Measurements from ENCODE around the gene NUTF2. TPM values are rescaled to one million over a fixed set of nuclear protein-coding genes. Genes with fewer than 3 reads are reported as not detected.

Gene NUTF2
- total RNA-seq, 1 donor from 2014 or later: 156 TPM

DNA sequence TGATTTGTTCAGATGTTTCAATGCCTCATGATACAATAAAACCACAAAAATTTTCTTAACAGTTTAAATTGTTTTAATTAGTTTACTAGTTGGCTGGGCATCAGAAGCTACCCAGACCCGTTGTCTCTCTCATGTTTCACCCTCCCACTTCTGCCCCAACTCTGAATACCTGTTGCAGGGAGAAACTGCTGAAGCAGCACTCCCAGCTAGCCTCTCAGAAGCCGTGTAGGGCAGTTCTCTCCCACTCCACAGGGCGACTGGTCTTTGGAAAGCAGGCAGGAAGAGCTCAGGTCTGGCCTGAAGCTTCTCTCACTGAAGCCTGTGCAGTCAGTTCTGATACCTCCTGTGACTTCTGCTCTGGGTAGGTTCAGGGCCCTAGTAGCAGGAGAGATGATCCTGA lies 24.5 kb downstream of the NUTF2 start:
- H3K36me3 ChIP-seq (ENCODE audit: control insufficient read depth, insufficient read depth, low read length): peaks cover 2% of the 10 kb centered on the region
- TF ChIP-seq, protein P1, sequence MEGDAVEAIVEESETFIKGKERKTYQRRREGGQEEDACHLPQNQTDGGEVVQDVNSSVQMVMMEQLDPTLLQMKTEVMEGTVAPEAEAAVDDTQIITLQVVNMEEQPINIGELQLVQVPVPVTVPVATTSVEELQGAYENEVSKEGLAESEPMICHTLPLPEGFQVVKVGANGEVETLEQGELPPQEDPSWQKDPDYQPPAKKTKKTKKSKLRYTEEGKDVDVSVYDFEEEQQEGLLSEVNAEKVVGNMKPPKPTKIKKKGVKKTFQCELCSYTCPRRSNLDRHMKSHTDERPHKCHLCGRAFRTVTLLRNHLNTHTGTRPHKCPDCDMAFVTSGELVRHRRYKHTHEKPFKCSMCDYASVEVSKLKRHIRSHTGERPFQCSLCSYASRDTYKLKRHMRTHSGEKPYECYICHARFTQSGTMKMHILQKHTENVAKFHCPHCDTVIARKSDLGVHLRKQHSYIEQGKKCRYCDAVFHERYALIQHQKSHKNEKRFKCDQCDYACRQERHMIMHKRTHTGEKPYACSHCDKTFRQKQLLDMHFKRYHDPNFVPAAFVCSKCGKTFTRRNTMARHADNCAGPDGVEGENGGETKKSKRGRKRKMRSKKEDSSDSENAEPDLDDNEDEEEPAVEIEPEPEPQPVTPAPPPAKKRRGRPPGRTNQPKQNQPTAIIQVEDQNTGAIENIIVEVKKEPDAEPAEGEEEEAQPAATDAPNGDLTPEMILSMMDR (IDR thresholded peaks at IDR 0.05; ENCODE audit: insufficient read depth, low read length, poor library complexity, severe bottlenecking): no peak
- no peaks in the 10 kb centered on the region for H3K27me3 ChIP-seq (ENCODE audit: control insufficient read depth, insufficient read depth, low read length)
- no peak overlapping the region for H3K4me3 ChIP-seq (ENCODE audit: low read depth, low read length)
- no peak for DNase-seq (ENCODE audit: low read depth)

DNA sequence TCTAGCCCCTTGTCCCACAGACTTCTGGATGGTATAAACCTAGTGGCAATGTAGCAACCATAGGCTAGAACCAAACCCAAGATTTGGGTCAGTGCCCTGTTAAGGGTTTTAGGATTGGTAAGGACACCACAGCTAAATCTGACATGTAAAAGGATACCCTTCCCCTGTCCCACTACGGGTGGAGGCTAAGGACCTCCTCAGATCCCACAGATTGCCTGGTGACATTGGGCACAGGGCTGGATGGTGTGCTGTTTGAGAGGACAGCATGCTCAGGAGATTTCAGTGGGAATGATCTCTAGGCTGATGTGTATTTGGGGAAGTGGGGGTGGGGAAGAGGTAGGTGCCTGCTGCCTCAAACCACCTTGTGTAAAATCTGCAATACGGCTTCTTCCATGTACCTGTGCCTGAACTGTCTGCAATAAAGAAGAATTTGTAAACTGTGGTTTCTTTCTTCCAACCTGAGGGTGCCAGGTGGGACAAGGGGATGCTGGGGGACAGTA lies 25.4 kb downstream of the NUTF2 start:
- no peak for DNase-seq (ENCODE audit: low read depth)
- H3K36me3 ChIP-seq (ENCODE audit: control insufficient read depth, insufficient read depth, low read length): peaks cover 2% of the 10 kb centered on the region
- no peak overlapping the region for H3K4me3 ChIP-seq (ENCODE audit: low read depth, low read length)
- H3K27me3 ChIP-seq (ENCODE audit: control insufficient read depth, insufficient read depth, low read length): no peaks in the 10 kb centered on the region
- TF ChIP-seq, protein P1 (IDR thresholded peaks at IDR 0.05; ENCODE audit: insufficient read depth, low read length, poor library complexity, severe bottlenecking): no peak

DNA sequence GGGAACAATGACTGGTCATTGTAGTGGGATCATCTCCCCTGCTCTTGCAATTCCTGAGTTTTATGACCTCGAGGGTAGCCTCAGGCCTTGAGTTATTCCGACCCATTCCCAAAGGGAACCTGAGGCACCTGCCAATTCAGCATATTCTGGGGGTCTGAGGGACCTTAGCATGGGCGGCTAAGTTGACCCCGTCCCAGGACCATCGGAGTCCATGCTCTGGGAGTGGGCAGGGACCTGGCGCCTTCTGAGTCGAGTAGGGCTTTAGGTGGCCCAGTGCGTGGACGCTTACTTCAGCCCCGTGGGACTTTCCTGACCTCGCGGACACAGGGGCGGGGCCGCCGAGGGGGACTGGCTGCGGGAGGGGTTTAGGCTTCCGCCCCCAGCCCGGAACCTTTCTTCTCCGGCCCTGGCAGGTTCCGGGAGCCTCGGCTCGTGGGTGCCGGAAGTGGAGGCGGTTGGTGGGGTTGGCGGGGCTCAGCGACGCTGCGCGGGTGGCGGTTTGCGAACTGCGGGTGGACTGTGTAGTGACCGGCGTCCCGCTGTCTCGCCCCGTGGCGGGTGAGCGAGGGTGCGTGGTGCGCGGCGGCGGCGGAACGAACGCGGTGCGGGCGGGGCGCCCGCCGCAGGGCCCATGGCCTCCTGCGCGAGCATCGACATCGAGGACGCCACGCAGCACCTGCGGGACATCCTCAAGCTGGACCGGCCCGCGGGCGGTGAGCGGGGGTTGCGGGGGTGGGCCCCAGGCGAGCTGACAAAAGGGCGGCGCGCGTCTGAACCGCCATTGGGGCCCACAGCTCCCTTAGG lies 26.1 kb downstream of the NUTF2 start, which contains the start of gene EDC4:
EDC4 (plus strand) TSS at position 422 of the 804 bp plus-strand sequence; CDS start at position 632, 210 bp downstream.
- TF ChIP-seq, protein P1 (IDR thresholded peaks at IDR 0.05; ENCODE audit: insufficient read depth, low read length, poor library complexity, severe bottlenecking): no peak
- H3K36me3 ChIP-seq (ENCODE audit: control insufficient read depth, insufficient read depth, low read length): peaks cover 4% of the 10 kb centered on the region
- H3K27me3 ChIP-seq (ENCODE audit: control insufficient read depth, insufficient read depth, low read length): no peaks in the 10 kb centered on the region
- H3K4me3 ChIP-seq (ENCODE audit: low read depth, low read length): peak within 1 kb of the TSS; percentile 80
- no peak for DNase-seq (ENCODE audit: low read depth)

- Histone ChIP-seq H3K36me3 (ENCODE audit: control insufficient read depth, insufficient read depth, low read length) (peaks cover 4% of the 10 kb centered on the region), H3K27me3 (ENCODE audit: control insufficient read depth, insufficient read depth, low read length) (no peaks in the 10 kb centered on the region), H3K4me3 (ENCODE audit: low read depth, low read length) (peak overlapping the region; percentile 80)
- no peak for DNase-seq (ENCODE audit: low read depth)
- TF ChIP-seq, protein P1 (IDR thresholded peaks at IDR 0.05; ENCODE audit: insufficient read depth, low read length, poor library complexity, severe bottlenecking): no peak
These were observed 27.0 kb downstream of the NUTF2 start for GRCh38 chr16:67873435-67874370.

GRCh38 chr16:67874372-67874771 lies 27.6 kb downstream of the NUTF2 start:
- peaks cover 4% of the 10 kb centered on the region for H3K36me3 ChIP-seq (ENCODE audit: control insufficient read depth, insufficient read depth, low read length)
- DNase-seq (ENCODE audit: low read depth): no peak
- TF ChIP-seq, protein P1 (IDR thresholded peaks at IDR 0.05; ENCODE audit: insufficient read depth, low read length, poor library complexity, severe bottlenecking): no peak

More at GRCh38 chr16:67874372-67874771, 27.6 kb downstream of the NUTF2 start:
- H3K27me3 ChIP-seq (ENCODE audit: control insufficient read depth, insufficient read depth, low read length): no peaks in the 10 kb centered on the region
- no peak overlapping the region for H3K4me3 ChIP-seq (ENCODE audit: low read depth, low read length)
